NCI-H2081 treated with DMSO at 0.1 percent for 48 hours (cell line): ENCODE data around the gene PPP2R3A.

Source experiments
- DNase-seq: peaks from one replicate; lab custom pipeline; 2025; lab: John Stamatoyannopoulos, UW

The PPP2R3A gene

DNA sequence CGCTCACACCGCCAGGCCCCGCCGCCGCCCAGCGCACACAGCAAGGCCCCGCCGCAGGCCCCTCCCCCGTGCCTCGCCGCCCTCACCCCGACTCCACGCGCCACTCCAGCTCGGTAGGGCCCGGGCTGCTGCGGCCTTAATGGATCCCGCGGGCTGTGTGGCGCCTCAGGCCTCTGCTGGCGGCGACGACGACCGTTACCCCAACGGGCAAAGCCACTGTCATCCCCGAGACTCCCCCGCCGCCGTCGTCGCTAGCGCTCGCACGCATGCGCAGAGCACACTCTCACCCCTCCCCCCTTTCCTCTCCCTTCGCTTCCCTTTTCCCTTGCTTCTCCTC, 230.5 kb downstream of the PPP2R3A start, which contains the start of gene MSL2:
Gene MSL2, minus strand, starts transcription at position 272 of the 337 bp plus-strand sequence. CDS start 1,222 bp downstream, outside the sequence.
- no peak for DNase-seq

- DNase-seq, result peak; percentile 100
These were observed 231.1 kb downstream of the PPP2R3A start for GRCh38 chr3:136196401-136197158.

GRCh38 chr3:136197159-136197793, 231.7 kb downstream of the PPP2R3A start:
- DNase-seq, result no peak
